ENCODE results near the gene CLASP1. TPM values are rescaled to one million over a fixed set of nuclear protein-coding genes. Genes with fewer than 3 reads are reported as not detected.
A peak's percentile ranks its signal among the peaks of the same experiment; 100 is the strongest.

Gene CLASP1
- total and polyA plus RNA-seq, 11 donors, result 16.0 to 84.5 (median 60.2) TPM

- Histone ChIP-seq H3K9me3 (no peaks in the 10 kb centered on the region), H3K36me3 (peaks cover 0 to 98% (median 78%) of the 10 kb centered on the region in 9 donors), H3K27me3 (no peaks in the 10 kb centered on the region), H3K4me3 (no peak overlapping the region), H3K4me1 (peaks cover 0 to 56% (median 17%) of the 10 kb centered on the region in 12 donors), H3K27ac (peak overlapping the region in 2 of 12 donors; percentile 32 to 41)
- no peak for ATAC-seq
- no peak for DNase-seq
- no peak for TF ChIP-seq POLR2A (IDR thresholded peaks at IDR 0.05)
- TF ChIP-seq CTCF (IDR thresholded peaks at IDR 0.05), result no peak
- 77 to 90% (median 84%) methylated on average over 2 of the region's 2 CpGs for WGBS, 4 donors
- intact Hi-C loops (cut with DNase I), result loop anchor here in 8 of 10 donors (2.0 to 10.0 kb wide), 5 partner anchors 233 to 663 kb away; no protein-coding TSS in a partner anchor
Observed at GRCh38 chr2:121358291-121358690, 291.0 kb downstream of the CLASP1 start.

GRCh38 chr2:121356058-121356640 is 293.1 kb downstream of the CLASP1 start:
- Histone ChIP-seq H3K9me3 (no peaks in the 10 kb centered on the region), H3K27ac (peak overlapping the region in 1 of 12 donors; percentile 14), H3K36me3 (peaks cover 0 to 99% (median 77%) of the 10 kb centered on the region in 9 donors), H3K4me3 (no peak overlapping the region), H3K4me1 (peaks cover 0 to 37% (median 14%) of the 10 kb centered on the region in 12 donors), H3K27me3 (no peaks in the 10 kb centered on the region)
- ATAC-seq (peak in 2 of 4 donors; percentile 23 to 41), DNase-seq (peak in 1 of 5 donors; percentile 29)
- intact Hi-C loops (cut with DNase I), result loop anchor here in 8 of 10 donors (2.0 to 10.0 kb wide), 5 partner anchors 231 to 661 kb away; no protein-coding TSS in a partner anchor
- TF ChIP-seq CTCF (IDR thresholded peaks at IDR 0.05) (peak; percentile 40 to 74 (median 64)), POLR2A (IDR thresholded peaks at IDR 0.05) (no peak)
- WGBS, 4 donors, result 47 to 56% (median 51%) methylated on average over 9 of the region's 9 CpGs

- no peak overlapping the region for H3K4me3 ChIP-seq
- peaks cover 0 to 100% (median 78%) of the 10 kb centered on the region in 9 donors for H3K36me3 ChIP-seq
- WGBS, 4 donors, result 5 to 77% (median 41%) methylated on average over 1 of the region's 1 CpG
- H3K9me3 ChIP-seq, result no peaks in the 10 kb centered on the region
- no peak overlapping the region for H3K27ac ChIP-seq
- ATAC-seq (no peak), DNase-seq (no peak)
- intact Hi-C loops (cut with DNase I), result loop anchor here in 7 of 10 donors (5.0 to 10.0 kb wide), 4 partner anchors 231 to 661 kb away; no protein-coding TSS in a partner anchor
- H3K27me3 ChIP-seq, result no peaks in the 10 kb centered on the region
- peaks cover 0 to 34% (median 13%) of the 10 kb centered on the region in 12 donors for H3K4me1 ChIP-seq
- no peak for TF ChIP-seq POLR2A (IDR thresholded peaks at IDR 0.05)
- no peak for TF ChIP-seq CTCF (IDR thresholded peaks at IDR 0.05)
Observed at GRCh38 chr2:121355488-121355887, 293.8 kb downstream of the CLASP1 start.

- no peaks in the 10 kb centered on the region for H3K27me3 ChIP-seq
- H3K9me3 ChIP-seq, result no peaks in the 10 kb centered on the region
- peaks cover 0 to 100% (median 91%) of the 10 kb centered on the region in 9 donors for H3K36me3 ChIP-seq
- H3K4me3 ChIP-seq, result no peak overlapping the region
- intact Hi-C loops (cut with DNase I), result loop anchor here in 4 of 10 donors (5.0 to 10.0 kb wide), 4 partner anchors 227 to 657 kb away; no protein-coding TSS in a partner anchor
- ATAC-seq (no peak), DNase-seq (no peak)
- 88 to 92% (median 91%) methylated on average over 17 of the region's 17 CpGs for WGBS, 4 donors
- peak overlapping the region in 7 of 12 donors; percentile 13 to 82 (median 77) for H3K27ac ChIP-seq
- no peak for TF ChIP-seq POLR2A (IDR thresholded peaks at IDR 0.05)
- no peak for TF ChIP-seq CTCF (IDR thresholded peaks at IDR 0.05)
- peaks cover 0 to 28% (median 7%) of the 10 kb centered on the region in 12 donors for H3K4me1 ChIP-seq
Observed at GRCh38 chr2:121351521-121352318, 297.5 kb downstream of the CLASP1 start.

Measured in heart left ventricle (tissue), 16 donors.